K562 (cell line): Measurements from ENCODE around the gene DEGS2. TPM values are rescaled to one million over a fixed set of nuclear protein-coding genes. Genes with fewer than 3 reads are reported as not detected.

Experiments
- ATAC-seq: fragments of 200-7000 bp; cut with Tn5 transposase; 3 replicates; pipeline ENCODE4 v1.9.1; 2020; ENCODE audit warnings: moderate library complexity
- BruUV-seq: library from RNA; stranded (reverse); fragments of 400-500 nt; replicated peaks from 2 replicates; lab custom pipeline; 2021; lab: Mats Ljungman, UMichigan
- CTCF ChIA-PET: fragments of 300-600 bp; formaldehyde crosslinking; extraction: SDS; loops from one replicate; lab custom pipeline; 2021; ENCODE audit warnings: low intra/inter-chr PET ratio; lab: Yijun Ruan, JAX
- POLR2A ChIA-PET: fragments of 300-600, 350-650 bp; sonication (Branson Sonifier 250); formaldehyde crosslinking; extraction: SDS; loops from one replicate; lab custom pipeline; 2021; ENCODE audit warnings: antibody characterized with exemption, inconsistent platforms; lab: Yijun Ruan, JAX
- DNase-seq, 4 experiments: peaks; one replicate each; pipeline versions ENCODE4 v3.0.0 to v3.0.0-alpha.2; 2011 to 2018; ENCODE audit warnings: low spot score in 3 of 4, mixed read lengths in 3 of 4; ENCODE audit errors: extremely low read depth in 1 of 4
- FAIRE-seq: peaks from 2 replicates; lab custom pipeline; 2011; peaks lifted over from hg19 to GRCh38; lab: Jason Lieb, UNC
- H2AFZ ChIP-seq: 2 replicates; pipeline ENCODE4 v1.6.0; 2011; ENCODE audit warnings: low read depth, low read length, control low read depth, inconsistent platforms
- H3K27ac ChIP-seq: fragments of 200-600 bp; 3 replicates; pipeline ENCODE4 v1.8.0; 2011; ENCODE audit warnings: low read depth, mild to moderate bottlenecking, control low read depth, inconsistent platforms, low read length, moderate library complexity, mixed read lengths; ENCODE audit errors: extremely low read depth
- H3K27me3 ChIP-seq, 2 experiments: fragments of 300-600 bp in 1 of 2; 2 replicates in 1 of 2; 3 replicates in 1 of 2; pipeline versions ENCODE4 v1.6.0 to v1.8.0; 2011; ENCODE audit warnings: inconsistent platforms in 2 of 2, low read length in 2 of 2, mild to moderate bottlenecking in 1 of 2, mixed read lengths in 1 of 2, moderate library complexity in 1 of 2; ENCODE audit not compliant: control insufficient read depth in 2 of 2, insufficient read depth in 2 of 2
- H3K36me3 ChIP-seq: fragments of 300-600 bp; 3 replicates; pipeline ENCODE4 v1.8.0; 2011; ENCODE audit warnings: mild to moderate bottlenecking, low read length, inconsistent platforms; ENCODE audit not compliant: control insufficient read depth, insufficient read depth
- H3K4me1 ChIP-seq, 2 experiments: fragments of 200-600 bp in 1 of 2; replicated peaks in 1 of 2; 2 replicates in 1 of 2; 3 replicates in 1 of 2; pipeline versions ENCODE4 v1.5.1 to v1.8.0; 2011; ENCODE audit warnings: inconsistent platforms in 2 of 2, low read length in 2 of 2, mild to moderate bottlenecking in 1 of 2, mixed read lengths in 1 of 2, moderate library complexity in 1 of 2; ENCODE audit not compliant: control insufficient read depth in 2 of 2, insufficient read depth in 2 of 2
- H3K4me2 ChIP-seq: 2 replicates; pipeline ENCODE4 v1.6.1; 2011; ENCODE audit warnings: low read length, control low read depth, inconsistent platforms, mixed read lengths; ENCODE audit not compliant: insufficient read depth
- H3K4me3 ChIP-seq: fragments of 200-600 bp; sonication (generic), shearing (Covaris generic); 2 replicates; pipeline ENCODE4 v1.5.1; 2016; ENCODE audit warnings: control low read depth, inconsistent platforms
- H3K79me2 ChIP-seq: fragments of 200-600 bp; 3 replicates; pipeline ENCODE4 v1.8.0; 2011; ENCODE audit warnings: low read length, inconsistent platforms; ENCODE audit not compliant: control insufficient read depth, insufficient read depth
- H3K9ac ChIP-seq, 2 experiments: 2 replicates each; pipeline versions ENCODE4 v1.6.0 to v1.6.1; 2011; ENCODE audit warnings: low read depth in 2 of 2, low read length in 2 of 2, control low read depth in 1 of 2, inconsistent platforms in 1 of 2, mild to moderate bottlenecking in 1 of 2, mixed read lengths in 1 of 2; ENCODE audit not compliant: insufficient read depth in 1 of 2
- H3K9me1 ChIP-seq: one replicate; pipeline ENCODE4 v1.6.0; 2011; ENCODE audit warnings: inconsistent platforms, mild to moderate bottlenecking, low read length, moderate library complexity; ENCODE audit not compliant: control insufficient read depth, insufficient read depth
- H3K9me3 ChIP-seq: replicated peaks from 2 replicates; pipeline ENCODE4 v1.5.1; 2011; ENCODE audit warnings: low read depth, low read length, inconsistent platforms; ENCODE audit not compliant: control insufficient read depth, insufficient read depth
- H4K20me1 ChIP-seq: replicated peaks from 2 replicates; pipeline ENCODE4 v1.6.1; 2011; ENCODE audit warnings: low read length, inconsistent platforms, mixed read lengths; ENCODE audit not compliant: control insufficient read depth, insufficient read depth
- ETV6 ChIP-seq, 3 experiments: fragments of 150-350 bp in 1 of 3; sonication (generic) in 1 of 3; formaldehyde crosslinking in 1 of 3; IDR thresholded peaks; 2 replicates each; pipeline versions ENCODE4 v1.6.1 to v1.8.0; 2014 to 2022; ENCODE audit warnings: borderline replicate concordance in 2 of 3, low read depth in 2 of 3, antibody characterized with exemption in 1 of 3, low read length in 1 of 3, mild to moderate bottlenecking in 1 of 3, missing genetic modification reagents in 1 of 3
- FOXA3 ChIP-seq, 2 experiments: fragments of 450-650 bp in 1 of 2; sonication (generic) in 1 of 2; formaldehyde crosslinking; IDR thresholded peaks in 1 of 2; conservative IDR thresholded peaks in 1 of 2; 2 replicates each; pipeline versions ENCODE4 v1.4.0 to v1.8.0; 2020 to 2022; ENCODE audit warnings: mild to moderate bottlenecking in 2 of 2, missing genetic modification reagents in 1 of 2
- FOXP1 ChIP-seq: sonication (generic); formaldehyde crosslinking; IDR thresholded peaks from 2 replicates; pipeline ENCODE4 v1.8.0; 2022; ENCODE audit warnings: mild to moderate bottlenecking, missing genetic modification reagents
- GABPB2 ChIP-seq: fragments of 250-450 bp; sonication (Bioruptor Pico); conservative IDR thresholded peaks from 2 replicates; pipeline ENCODE4 v1.5.1; 2021; ENCODE audit warnings: mild to moderate bottlenecking
- HDAC2 ChIP-seq: fragments of 450-650 bp; IDR thresholded peaks from 2 replicates; pipeline ENCODE4 v1.6.1; 2016; ENCODE audit warnings: mild to moderate bottlenecking
- MAFF ChIP-seq: IDR thresholded peaks from 2 replicates; pipeline ENCODE4 v1.6.1; 2012; ENCODE audit warnings: low read length, improper control_type of control experiment
- PHF8 ChIP-seq: fragments of 200-600 bp; sonication (generic); IDR thresholded peaks from 2 replicates; pipeline ENCODE4 v1.6.1; 2012; ENCODE audit warnings: mixed run types, mild to moderate bottlenecking, inconsistent platforms, low read length, moderate library complexity, borderline replicate concordance
- PPARD ChIP-seq: fragments of 250-450 bp; sonication (Bioruptor Pico); IDR thresholded peaks from 2 replicates; pipeline ENCODE4 v1.8.0; 2022; ENCODE audit warnings: inconsistent platforms, mild to moderate bottlenecking, moderate library complexity
- TOE1 ChIP-seq, 2 experiments: fragments of 450-650 bp in 1 of 2; sonication (generic) in 1 of 2; formaldehyde crosslinking in 1 of 2; IDR thresholded peaks; 2 replicates each; pipeline versions ENCODE4 v1.7.1 to v1.8.0; 2016 to 2022; ENCODE audit warnings: borderline replicate concordance in 2 of 2, mild to moderate bottlenecking in 2 of 2, antibody characterized with exemption in 1 of 2, inconsistent platforms in 1 of 2, low read depth in 1 of 2, missing genetic modification reagents in 1 of 2, moderate library complexity in 1 of 2
- ZNF140 ChIP-seq: fragments of 250-450 bp; sonication (Bioruptor Pico); IDR thresholded peaks from 2 replicates; pipeline ENCODE4 v1.8.0; 2021; ENCODE audit warnings: moderate library complexity, mild to moderate bottlenecking, inconsistent platforms
- ZNF384 ChIP-seq: IDR thresholded peaks from 2 replicates; pipeline ENCODE4 v1.6.1; 2012; ENCODE audit warnings: low read depth, low read length, improper control_type of control experiment
- ZNF583 ChIP-seq: fragments of 250-450 bp; sonication (Bioruptor Pico); IDR thresholded peaks from 2 replicates; pipeline ENCODE4 v1.4.0; 2020
- ZNF584 ChIP-seq: fragments of 200-800 bp; sonication (Bioruptor generic); IDR thresholded peaks from 2 replicates; pipeline ENCODE4 v1.6.1; 2016; ENCODE audit warnings: low read depth, mild to moderate bottlenecking, missing genetic modification characterization, missing compliant biosample characterization
- ZNF668 ChIP-seq: fragments of 250-450 bp; sonication (Bioruptor Pico); IDR thresholded peaks from 2 replicates; pipeline ENCODE4 v1.8.0; 2022; ENCODE audit warnings: mild to moderate bottlenecking, inconsistent platforms
- WGBS: fragments of 100-300 bp; shearing (Covaris generic); methylation state at CpG from one replicate; pipeline ENCODE4 v1.1.6; 2016; ENCODE audit warnings: low coverage, mixed read lengths; ENCODE audit not compliant: insufficient coverage; ENCODE audit errors: missing lambda C conversion rate; 5-methylcytosine and 5-hydroxymethylcytosine counted together
- in situ Hi-C: fragments of 300-500 bp; cut with MboI; formaldehyde crosslinking; loops from 4 replicates; pipeline ENCODE4 v1.15.0; 2018; ENCODE audit warnings: inconsistent platforms, mixed read lengths
- intact Hi-C: fragments of 100-400 bp; cut with micrococcal nuclease; formaldehyde crosslinking; loops from 2 replicates; pipeline ENCODE4 v1.14.2; 2022
- polyA plus RNA-seq, 8 experiments: library from polyadenylated mRNA; depleted of rRNA in 4 of 8; stranded (reverse) in 5 of 8; unstranded in 3 of 8; fragments of >200 nt; fragmentation: Nextera tagmentation in 2 of 8; fragmentation: Illumina TruSeq in 1 of 8; extraction: Ambion mirVana in 2 of 8; extraction: Trizol in 1 of 8; gene quantifications; 2 replicates each; pipeline versions ENCODE4 v1.2.1 to v1.2.3, GENCODE V29; 2011 to 2014; ENCODE audit warnings: inconsistent platforms in 1 of 8, missing spikeins in 1 of 8
- total RNA-seq, 7 experiments: library from RNA; depleted of rRNA in 6 of 7; stranded (reverse); fragments of >200 nt in 6 of 7; fragmentation: Illumina TruSeq in 2 of 7; extraction: Trizol in 2 of 7; gene quantifications; 2 replicates each; pipeline versions ENCODE4 v1.2.1 to v1.2.3, GENCODE V29; 2011 to 2021; ENCODE audit warnings: low replicate concordance in 1 of 7
- TF ChIP-seq, protein P1 (sequence below): fragments of 200-800 bp; sonication (Bioruptor generic); IDR thresholded peaks from 2 replicates; pipeline ENCODE4 v1.6.1; 2016; ENCODE audit warnings: missing genetic modification characterization, missing compliant biosample characterization

The DEGS2 gene
- total and polyA plus RNA-seq, 9 of the 15 experiments (the other 6 are each of a cell fraction or from before 2014, with no cell fraction given): 0.22 to 2.9 (median 0.70) TPM

DNA sequence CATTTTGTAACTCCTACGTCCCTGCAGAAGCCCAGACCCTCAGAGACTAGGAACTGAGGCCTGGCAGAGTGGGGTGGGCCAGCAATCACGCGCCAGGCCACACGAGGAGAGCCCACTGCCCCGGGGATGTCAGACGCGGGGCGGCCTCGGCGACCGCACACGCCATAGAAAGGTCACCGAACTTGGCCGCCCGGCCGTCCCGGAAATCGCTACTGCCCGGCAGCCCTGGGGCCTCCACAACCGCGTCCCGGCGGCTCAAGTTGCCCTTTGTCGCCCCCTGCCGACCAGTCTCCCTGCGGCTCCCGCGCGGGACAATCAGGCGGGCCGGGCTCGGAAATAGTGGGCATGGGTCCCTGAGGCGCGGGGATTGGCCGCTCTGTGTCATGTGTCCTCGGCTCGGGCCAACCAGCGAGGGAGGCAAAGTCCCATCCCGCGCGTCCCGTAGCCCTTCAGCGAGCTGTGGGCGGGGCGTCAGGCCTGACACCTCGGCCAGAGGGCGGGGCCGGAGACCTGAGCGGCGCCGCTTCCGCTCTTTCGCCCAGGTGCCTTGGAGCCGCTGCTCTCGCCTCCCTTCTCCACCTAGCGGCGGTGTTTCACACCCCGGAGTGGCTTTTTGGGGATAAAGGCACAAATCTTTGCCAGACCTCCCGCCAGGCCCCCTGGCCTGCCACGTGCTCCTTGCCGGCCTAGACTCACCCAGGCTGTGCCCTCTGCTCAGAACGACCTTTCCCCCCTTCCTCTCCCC, 33.4 kb upstream of the DEGS2 start:
- H3K27ac ChIP-seq: peak overlapping the region; percentile 95
- H3K36me3 ChIP-seq: no peaks in the 10 kb centered on the region
- FAIRE-seq (peak; percentile 96), DNase-seq (peak; percentile 97 to 98 (median 97)), ATAC-seq (peak; percentile 99)
- peak overlapping the region; percentile 74 for H3K4me2 ChIP-seq
- H3K79me2 ChIP-seq: no peaks in the 10 kb centered on the region
- peak overlapping the region; percentile 20; the same call in 1 of the 2 replicates for H3K4me3 ChIP-seq
- WGBS: 1% methylated on average over 38 of the region's 62 CpGs
- peak overlapping the region; percentile 79 to 88 for H3K9ac ChIP-seq
- BruUV-seq: no TSS peak
- H4K20me1 ChIP-seq: no peaks in the 10 kb centered on the region
- CTCF ChIA-PET: interaction anchor here (0.8 to 3.4 kb wide), 5 partner anchors 48 to 210 kb away, joined by 3 to 16 read pairs (median 9); no protein-coding TSS in a partner anchor
- in situ Hi-C loops: no loop called here
- no peaks in the 10 kb centered on the region for H3K27me3 ChIP-seq
- intact Hi-C loops: loop anchor here (1.0 to 5.0 kb wide), 7 partner anchors 44 to 220 kb away; partner anchors contain the start of genes WDR25 and YY1
- H3K9me1 ChIP-seq: no peaks in the 10 kb centered on the region
- POLR2A ChIA-PET: interaction anchor here (0.6 to 1.8 kb wide), 5 partner anchors 23 to 167 kb away, joined by 3 to 7 read pairs (median 3); no protein-coding TSS in a partner anchor
- peak overlapping the region; percentile 97 for H2AFZ ChIP-seq
- peaks cover 15 to 17% of the 10 kb centered on the region in 2 experiments; a peak in 4 of 5 replicates for H3K4me1 ChIP-seq
- no peaks in the 10 kb centered on the region for H3K9me3 ChIP-seq
- TF ChIP-seq FOXA3 (CRISPR knock-in tag; conservative IDR thresholded peaks at IDR 0.05 in 1 of 2, IDR thresholded peaks at IDR 0.05 in 1 of 2) (no peak), FOXP1 (CRISPR knock-in tag) (peak; percentile 23; the same call in 1 of the 2 replicates), PPARD (CRISPR knock-in tag) (no peak), ZNF584 (CRISPR knock-in tag) (0 out of 2 replicates have a peak, but pooled peaks have one; percentile 50), ZNF668 (no peak), MAFF (no peak), ZNF140 (no peak), HDAC2 (no peak; the same call in 1 of the 2 replicates), ZNF583 (CRISPR knock-in tag) (no peak), ETV6 (IDR thresholded peaks at IDR 0.05; ENCODE audit: borderline replicate concordance in 1 of 2, low read depth in 2 of 2, low read length in 1 of 2) (0 out of 4 replicates have a peak, but pooled peaks of 1 of the 2 experiments have one; percentile 36), ETV6 (CRISPR knock-in tag; IDR thresholded peaks at IDR 0.05; ENCODE audit: borderline replicate concordance) (no peak), GABPB2 (CRISPR knock-in tag) (no peak), ZNF384 (no peak), PHF8 (peak; percentile 60; the same call in 1 of the 2 replicates), TOE1 (IDR thresholded peaks at IDR 0.05; ENCODE audit: borderline replicate concordance) (0 out of 2 replicates have a peak, but pooled peaks have one; percentile 28), TOE1 (CRISPR knock-in tag; IDR thresholded peaks at IDR 0.05; ENCODE audit: borderline replicate concordance, low read depth) (no peak)
- TF ChIP-seq, protein P1, sequence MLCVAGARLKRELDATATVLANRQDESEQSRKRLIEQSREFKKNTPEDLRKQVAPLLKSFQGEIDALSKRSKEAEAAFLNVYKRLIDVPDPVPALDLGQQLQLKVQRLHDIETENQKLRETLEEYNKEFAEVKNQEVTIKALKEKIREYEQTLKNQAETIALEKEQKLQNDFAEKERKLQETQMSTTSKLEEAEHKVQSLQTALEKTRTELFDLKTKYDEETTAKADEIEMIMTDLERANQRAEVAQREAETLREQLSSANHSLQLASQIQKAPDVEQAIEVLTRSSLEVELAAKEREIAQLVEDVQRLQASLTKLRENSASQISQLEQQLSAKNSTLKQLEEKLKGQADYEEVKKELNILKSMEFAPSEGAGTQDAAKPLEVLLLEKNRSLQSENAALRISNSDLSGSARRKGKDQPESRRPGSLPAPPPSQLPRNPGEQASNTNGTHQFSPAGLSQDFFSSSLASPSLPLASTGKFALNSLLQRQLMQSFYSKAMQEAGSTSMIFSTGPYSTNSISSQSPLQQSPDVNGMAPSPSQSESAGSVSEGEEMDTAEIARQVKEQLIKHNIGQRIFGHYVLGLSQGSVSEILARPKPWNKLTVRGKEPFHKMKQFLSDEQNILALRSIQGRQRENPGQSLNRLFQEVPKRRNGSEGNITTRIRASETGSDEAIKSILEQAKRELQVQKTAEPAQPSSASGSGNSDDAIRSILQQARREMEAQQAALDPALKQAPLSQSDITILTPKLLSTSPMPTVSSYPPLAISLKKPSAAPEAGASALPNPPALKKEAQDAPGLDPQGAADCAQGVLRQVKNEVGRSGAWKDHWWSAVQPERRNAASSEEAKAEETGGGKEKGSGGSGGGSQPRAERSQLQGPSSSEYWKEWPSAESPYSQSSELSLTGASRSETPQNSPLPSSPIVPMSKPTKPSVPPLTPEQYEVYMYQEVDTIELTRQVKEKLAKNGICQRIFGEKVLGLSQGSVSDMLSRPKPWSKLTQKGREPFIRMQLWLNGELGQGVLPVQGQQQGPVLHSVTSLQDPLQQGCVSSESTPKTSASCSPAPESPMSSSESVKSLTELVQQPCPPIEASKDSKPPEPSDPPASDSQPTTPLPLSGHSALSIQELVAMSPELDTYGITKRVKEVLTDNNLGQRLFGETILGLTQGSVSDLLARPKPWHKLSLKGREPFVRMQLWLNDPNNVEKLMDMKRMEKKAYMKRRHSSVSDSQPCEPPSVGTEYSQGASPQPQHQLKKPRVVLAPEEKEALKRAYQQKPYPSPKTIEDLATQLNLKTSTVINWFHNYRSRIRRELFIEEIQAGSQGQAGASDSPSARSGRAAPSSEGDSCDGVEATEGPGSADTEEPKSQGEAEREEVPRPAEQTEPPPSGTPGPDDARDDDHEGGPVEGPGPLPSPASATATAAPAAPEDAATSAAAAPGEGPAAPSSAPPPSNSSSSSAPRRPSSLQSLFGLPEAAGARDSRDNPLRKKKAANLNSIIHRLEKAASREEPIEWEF: no peak
